HepG2 (cell line): ENCODE measurements around the gene VWCE. TPM values are rescaled to one million over a fixed set of nuclear protein-coding genes. Genes with fewer than 3 reads are reported as not detected.
A peak's percentile ranks its signal among the peaks of the same experiment; 100 is the strongest.

Source experiments
- CREB3 ChIP-seq: sonication (generic); formaldehyde crosslinking; IDR thresholded peaks from 2 replicates; pipeline ENCODE4 v1.5.0; 2020; ENCODE audit warnings: missing genetic modification reagents
- DNMT3B ChIP-seq: conservative IDR thresholded peaks from 2 replicates; pipeline ENCODE4 v1.6.1; 2016; ENCODE audit warnings: missing biosample characterization, control low read depth
- GLMP ChIP-seq: sonication (generic); formaldehyde crosslinking; IDR thresholded peaks from 2 replicates; pipeline ENCODE4 v1.9.0; 2021; ENCODE audit warnings: missing genetic modification reagents, mild to moderate bottlenecking, borderline replicate concordance
- HDAC2 ChIP-seq: sonication (generic); formaldehyde crosslinking; IDR thresholded peaks from 2 replicates; pipeline ENCODE4 v1.4.0; 2020; ENCODE audit warnings: missing genetic modification reagents
- NBN ChIP-seq: fragments of 450-650 bp; conservative IDR thresholded peaks from 2 replicates; pipeline ENCODE4 v1.6.1; 2017
- NFKBIZ ChIP-seq: IDR thresholded peaks from 2 replicates; pipeline ENCODE4 v1.6.1; 2018; ENCODE audit warnings: missing genetic modification reagents, missing compliant biosample characterization
- NR2F2 ChIP-seq: IDR thresholded peaks from 2 replicates; pipeline ENCODE4 v1.6.1; 2012; ENCODE audit warnings: low read depth, inconsistent platforms, borderline replicate concordance
- SOX5 ChIP-seq: IDR thresholded peaks from 2 replicates; pipeline ENCODE4 v1.6.1; 2016; ENCODE audit warnings: borderline replicate concordance
- ZBTB38 ChIP-seq: sonication (generic); formaldehyde crosslinking; IDR thresholded peaks from 2 replicates; pipeline ENCODE4 v1.5.1; 2020; ENCODE audit warnings: mild to moderate bottlenecking, missing genetic modification reagents
- ZNF274 ChIP-seq: sonication (generic); formaldehyde crosslinking; IDR thresholded peaks from 2 replicates; pipeline ENCODE4 v1.5.1; 2020; ENCODE audit warnings: mild to moderate bottlenecking, missing genetic modification reagents
- ZNF503 ChIP-seq: sonication (generic); formaldehyde crosslinking; IDR thresholded peaks from 2 replicates; pipeline ENCODE4 v1.4.0; 2020; ENCODE audit warnings: missing genetic modification reagents
- ZNF574 ChIP-seq: sonication (generic); formaldehyde crosslinking; IDR thresholded peaks from 2 replicates; pipeline ENCODE4 v1.4.0; 2020; ENCODE audit warnings: missing genetic modification reagents
- ZNF781 ChIP-seq: sonication (generic); formaldehyde crosslinking; IDR thresholded peaks from 2 replicates; pipeline ENCODE4 v1.5.1; 2020; ENCODE audit warnings: borderline replicate concordance, mild to moderate bottlenecking, missing genetic modification reagents; ENCODE audit errors: not compliant biosample characterization
- polyA plus RNA-seq, 8 experiments: library from polyadenylated mRNA; depleted of rRNA in 3 of 8; stranded (reverse) in 7 of 8; unstranded in 1 of 8; fragments of >200 nt; fragmentation: Illumina TruSeq in 4 of 8; extraction: Trizol in 4 of 8; gene quantifications; 2 replicates each; pipeline versions ENCODE4 v1.2.1 to v1.2.3, GENCODE V29; 2011 to 2016; ENCODE audit warnings: low read depth in 4 of 8, missing spikeins in 1 of 8, mixed read lengths in 1 of 8; ENCODE audit not compliant: insufficient read depth in 1 of 8
- total RNA-seq, 5 experiments: library from RNA; depleted of rRNA; stranded (reverse); fragments of >200 nt; fragmentation: Illumina TruSeq; extraction: Trizol; gene quantifications; 2 replicates each; pipeline ENCODE4 v1.2.3, GENCODE V29; 2016; ENCODE audit warnings: low read depth in 1 of 5
- TF ChIP-seq, protein P1 (sequence below): sonication (generic); formaldehyde crosslinking; IDR thresholded peaks from 2 replicates; pipeline ENCODE4 v1.4.0; 2020; ENCODE audit warnings: low read depth, mild to moderate bottlenecking, missing genetic modification reagents
- TF ChIP-seq, protein P2 (sequence below): sonication (generic); formaldehyde crosslinking; IDR thresholded peaks from 2 replicates; pipeline ENCODE4 v1.5.0; 2020; ENCODE audit warnings: mild to moderate bottlenecking, missing genetic modification reagents

VWCE gene
- total and polyA plus RNA-seq, 2 of the 13 experiments (the other 11 are each of a cell fraction or from before 2014, with no cell fraction given): 27.6 to 58.3 TPM

GRCh38 chr11:61254403-61255025 is 40.6 kb downstream of the VWCE start (continued):
- TF ChIP-seq ZNF574 (CRISPR knock-in tag): no peak
- no peak for TF ChIP-seq NFKBIZ (CRISPR knock-in tag)
- TF ChIP-seq, protein P1, sequence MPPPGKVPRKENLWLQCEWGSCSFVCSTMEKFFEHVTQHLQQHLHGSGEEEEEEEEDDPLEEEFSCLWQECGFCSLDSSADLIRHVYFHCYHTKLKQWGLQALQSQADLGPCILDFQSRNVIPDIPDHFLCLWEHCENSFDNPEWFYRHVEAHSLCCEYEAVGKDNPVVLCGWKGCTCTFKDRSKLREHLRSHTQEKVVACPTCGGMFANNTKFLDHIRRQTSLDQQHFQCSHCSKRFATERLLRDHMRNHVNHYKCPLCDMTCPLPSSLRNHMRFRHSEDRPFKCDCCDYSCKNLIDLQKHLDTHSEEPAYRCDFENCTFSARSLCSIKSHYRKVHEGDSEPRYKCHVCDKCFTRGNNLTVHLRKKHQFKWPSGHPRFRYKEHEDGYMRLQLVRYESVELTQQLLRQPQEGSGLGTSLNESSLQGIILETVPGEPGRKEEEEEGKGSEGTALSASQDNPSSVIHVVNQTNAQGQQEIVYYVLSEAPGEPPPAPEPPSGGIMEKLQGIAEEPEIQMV: no peak
- TF ChIP-seq SOX5 (CRISPR knock-in tag): no peak
- no peak for TF ChIP-seq ZNF503 (CRISPR knock-in tag)
- no peak for TF ChIP-seq NBN
- TF ChIP-seq, protein P2, sequence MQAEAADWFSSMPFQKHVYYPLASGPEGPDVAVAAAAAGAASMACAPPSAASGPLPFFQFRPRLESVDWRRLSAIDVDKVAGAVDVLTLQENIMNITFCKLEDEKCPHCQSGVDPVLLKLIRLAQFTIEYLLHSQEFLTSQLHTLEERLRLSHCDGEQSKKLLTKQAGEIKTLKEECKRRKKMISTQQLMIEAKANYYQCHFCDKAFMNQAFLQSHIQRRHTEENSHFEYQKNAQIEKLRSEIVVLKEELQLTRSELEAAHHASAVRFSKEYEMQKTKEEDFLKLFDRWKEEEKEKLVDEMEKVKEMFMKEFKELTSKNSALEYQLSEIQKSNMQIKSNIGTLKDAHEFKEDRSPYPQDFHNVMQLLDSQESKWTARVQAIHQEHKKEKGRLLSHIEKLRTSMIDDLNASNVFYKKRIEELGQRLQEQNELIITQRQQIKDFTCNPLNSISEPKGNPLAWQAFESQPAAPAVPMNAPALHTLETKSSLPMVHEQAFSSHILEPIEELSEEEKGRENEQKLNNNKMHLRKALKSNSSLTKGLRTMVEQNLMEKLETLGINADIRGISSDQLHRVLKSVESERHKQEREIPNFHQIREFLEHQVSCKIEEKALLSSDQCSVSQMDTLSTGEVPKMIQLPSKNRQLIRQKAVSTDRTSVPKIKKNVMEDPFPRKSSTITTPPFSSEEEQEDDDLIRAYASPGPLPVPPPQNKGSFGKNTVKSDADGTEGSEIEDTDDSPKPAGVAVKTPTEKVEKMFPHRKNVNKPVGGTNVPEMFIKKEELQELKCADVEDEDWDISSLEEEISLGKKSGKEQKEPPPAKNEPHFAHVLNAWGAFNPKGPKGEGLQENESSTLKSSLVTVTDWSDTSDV: no peak
- TF ChIP-seq ZNF781 (CRISPR knock-in tag): no peak
- no peak for TF ChIP-seq HDAC2 (CRISPR knock-in tag)
- 0 out of 2 replicates have a peak, but pooled peaks have one; percentile 32 for TF ChIP-seq ZNF274 (CRISPR knock-in tag)
- no peak for TF ChIP-seq DNMT3B (CRISPR knock-in tag)
- no peak for TF ChIP-seq NR2F2
- no peak for TF ChIP-seq CREB3 (CRISPR knock-in tag)
- 0 out of 2 replicates have a peak, but pooled peaks have one; percentile 39 for TF ChIP-seq ZBTB38
- TF ChIP-seq GLMP (CRISPR knock-in tag): no peak
